Measurements from ENCODE around the gene NPTX2. TPM values are rescaled to one million over a fixed set of nuclear protein-coding genes. Genes with fewer than 3 reads are reported as not detected.
"Not testable (repeated sequence)": the region's sequence is repeated elsewhere in the genome, so short reads cannot be mapped to it uniquely, and the experiment has no call there.

NPTX2 gene
- total RNA-seq, 1 donor from 2014 or later = 81.2 TPM

DNA sequence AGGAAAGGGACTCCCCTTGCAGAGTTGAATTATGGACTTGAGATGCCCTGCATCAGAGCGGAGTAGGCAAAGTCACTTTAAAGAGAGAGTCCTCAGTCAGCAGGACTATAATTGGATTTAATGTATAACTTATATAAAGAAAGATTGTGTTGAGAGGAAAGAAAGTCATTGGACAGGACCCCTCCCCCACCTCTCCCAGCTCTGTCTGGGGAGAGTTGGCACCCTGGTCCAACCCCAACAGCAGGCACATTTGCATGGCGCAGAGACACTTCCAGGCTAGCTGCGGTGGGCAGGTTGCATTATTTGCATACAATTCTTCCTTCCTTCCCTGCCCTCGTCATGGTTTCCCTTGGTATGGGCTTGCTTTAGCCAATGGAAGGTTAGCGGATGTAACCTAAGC lies 46.1 kb upstream of the NPTX2 start:
- Mint-ChIP-seq H3K4me1 (ENCODE audit: low read depth, unreplicated experiment) (peaks cover 39% of the 10 kb centered on the region), H3K36me3 (ENCODE audit: unreplicated experiment) (peaks cover 16% of the 10 kb centered on the region), H3K27ac (ENCODE audit: unreplicated experiment) (peak overlapping the region; percentile 60), H3K27me3 (ENCODE audit: unreplicated experiment) (peaks cover 14% of the 10 kb centered on the region), H3K9me3 (ENCODE audit: unreplicated experiment) (peaks cover 35% of the 10 kb centered on the region), H3K4me3 (ENCODE audit: unreplicated experiment) (no peak overlapping the region)
- DNase-seq = no peak
- TF ChIP-seq, protein P1, sequence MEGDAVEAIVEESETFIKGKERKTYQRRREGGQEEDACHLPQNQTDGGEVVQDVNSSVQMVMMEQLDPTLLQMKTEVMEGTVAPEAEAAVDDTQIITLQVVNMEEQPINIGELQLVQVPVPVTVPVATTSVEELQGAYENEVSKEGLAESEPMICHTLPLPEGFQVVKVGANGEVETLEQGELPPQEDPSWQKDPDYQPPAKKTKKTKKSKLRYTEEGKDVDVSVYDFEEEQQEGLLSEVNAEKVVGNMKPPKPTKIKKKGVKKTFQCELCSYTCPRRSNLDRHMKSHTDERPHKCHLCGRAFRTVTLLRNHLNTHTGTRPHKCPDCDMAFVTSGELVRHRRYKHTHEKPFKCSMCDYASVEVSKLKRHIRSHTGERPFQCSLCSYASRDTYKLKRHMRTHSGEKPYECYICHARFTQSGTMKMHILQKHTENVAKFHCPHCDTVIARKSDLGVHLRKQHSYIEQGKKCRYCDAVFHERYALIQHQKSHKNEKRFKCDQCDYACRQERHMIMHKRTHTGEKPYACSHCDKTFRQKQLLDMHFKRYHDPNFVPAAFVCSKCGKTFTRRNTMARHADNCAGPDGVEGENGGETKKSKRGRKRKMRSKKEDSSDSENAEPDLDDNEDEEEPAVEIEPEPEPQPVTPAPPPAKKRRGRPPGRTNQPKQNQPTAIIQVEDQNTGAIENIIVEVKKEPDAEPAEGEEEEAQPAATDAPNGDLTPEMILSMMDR (IDR thresholded peaks at IDR 0.05; ENCODE audit: partially characterized antibody, unreplicated experiment) = no peak

DNA sequence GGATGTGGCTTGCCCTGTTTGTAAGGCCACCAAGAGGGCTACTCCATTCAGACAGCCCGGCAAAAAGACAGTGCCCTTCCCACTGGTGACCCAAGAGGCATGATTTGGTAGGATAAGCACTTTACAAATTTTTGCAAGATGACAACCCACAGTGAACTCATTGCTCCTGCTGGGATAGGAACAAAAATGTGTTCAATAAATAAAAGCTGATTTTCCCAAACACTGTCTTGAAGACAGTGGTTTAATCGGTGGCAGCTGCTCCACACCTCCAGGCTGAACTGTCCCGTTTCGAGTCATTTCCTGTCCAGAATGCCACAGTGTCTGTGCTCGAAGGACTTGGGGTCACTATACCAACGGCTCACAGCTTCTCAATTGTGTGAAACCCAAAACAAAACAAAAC lies 45.1 kb upstream of the NPTX2 start:
- Mint-ChIP-seq H3K27ac (ENCODE audit: unreplicated experiment) (peak overlapping the region; percentile 48), H3K36me3 (ENCODE audit: unreplicated experiment) (peaks cover 22% of the 10 kb centered on the region), H3K4me1 (ENCODE audit: low read depth, unreplicated experiment) (peaks cover 29% of the 10 kb centered on the region), H3K4me3 (ENCODE audit: unreplicated experiment) (no peak overlapping the region), H3K27me3 (ENCODE audit: unreplicated experiment) (peaks cover 9% of the 10 kb centered on the region), H3K9me3 (ENCODE audit: unreplicated experiment) (peaks cover 31% of the 10 kb centered on the region)
- no peak for DNase-seq
- TF ChIP-seq, protein P1 (IDR thresholded peaks at IDR 0.05; ENCODE audit: partially characterized antibody, unreplicated experiment) = no peak

- peaks cover 26% of the 10 kb centered on the region for H3K4me1 Mint-ChIP-seq (ENCODE audit: low read depth, unreplicated experiment)
- not testable (repeated sequence) for H3K27me3 Mint-ChIP-seq (ENCODE audit: unreplicated experiment); H3K27ac Mint-ChIP-seq (ENCODE audit: unreplicated experiment); DNase-seq; H3K4me3 Mint-ChIP-seq (ENCODE audit: unreplicated experiment)
- peaks cover 31% of the 10 kb centered on the region for H3K9me3 Mint-ChIP-seq (ENCODE audit: unreplicated experiment)
- peaks cover 23% of the 10 kb centered on the region for H3K36me3 Mint-ChIP-seq (ENCODE audit: unreplicated experiment)
These were observed 44.4 kb upstream of the NPTX2 start for GRCh38 chr7:98572716-98573115.

- Mint-ChIP-seq H3K4me3 (ENCODE audit: unreplicated experiment) (no peak overlapping the region), H3K27me3 (ENCODE audit: unreplicated experiment) (peaks cover 6% of the 10 kb centered on the region), H3K4me1 (ENCODE audit: low read depth, unreplicated experiment) (peaks cover 21% of the 10 kb centered on the region), H3K36me3 (ENCODE audit: unreplicated experiment) (peaks cover 23% of the 10 kb centered on the region), H3K9me3 (ENCODE audit: unreplicated experiment) (peaks cover 31% of the 10 kb centered on the region), H3K27ac (ENCODE audit: unreplicated experiment) (no peak overlapping the region)
- no peak for DNase-seq
- TF ChIP-seq, protein P1 (IDR thresholded peaks at IDR 0.05; ENCODE audit: partially characterized antibody, unreplicated experiment) = no peak
These were observed 43.3 kb upstream of the NPTX2 start for GRCh38 chr7:98573816-98574215.

GRCh38 chr7:98575878-98576277 lies 41.2 kb upstream of the NPTX2 start:
- Mint-ChIP-seq H3K36me3 (ENCODE audit: unreplicated experiment) (peaks cover 23% of the 10 kb centered on the region), H3K9me3 (ENCODE audit: unreplicated experiment) (peaks cover 17% of the 10 kb centered on the region), H3K4me3 (ENCODE audit: unreplicated experiment) (no peak overlapping the region), H3K4me1 (ENCODE audit: low read depth, unreplicated experiment) (peaks cover 10% of the 10 kb centered on the region), H3K27me3 (ENCODE audit: unreplicated experiment) (no peaks in the 10 kb centered on the region), H3K27ac (ENCODE audit: unreplicated experiment) (no peak overlapping the region)
- DNase-seq = no peak
- TF ChIP-seq, protein P1 (IDR thresholded peaks at IDR 0.05; ENCODE audit: partially characterized antibody, unreplicated experiment) = no peak
